DOHH2 (cell line): Measurements from ENCODE around the gene PAXX.

Source experiments
- H3F3A ChIP-seq: fragments of 200-600 bp; sonication (generic), shearing (Covaris generic); 2 replicates; pipeline ENCODE4 v1.6.0; 2016; ENCODE audit warnings: antibody characterized with exemption, mild to moderate bottlenecking; ENCODE audit not compliant: control insufficient read depth, insufficient read depth
- H3K27ac ChIP-seq: fragments of 200-600 bp; sonication (generic); 2 replicates; pipeline ENCODE4 v1.5.1; 2014; ENCODE audit warnings: low read depth, mild to moderate bottlenecking, low read length, moderate library complexity
- H3K27me3 ChIP-seq: fragments of 200-600 bp; sonication (generic); 2 replicates; pipeline ENCODE4 v1.6.1; 2014; ENCODE audit warnings: mild to moderate bottlenecking, low read length, mixed read lengths; ENCODE audit not compliant: control insufficient read depth
- H3K36me3 ChIP-seq: fragments of 200-600 bp; sonication (generic); 2 replicates; pipeline ENCODE4 v1.6.1; 2014; ENCODE audit warnings: mild to moderate bottlenecking, low read length, moderate library complexity, mixed read lengths; ENCODE audit not compliant: control insufficient read depth
- H3K4me1 ChIP-seq: fragments of 200-600 bp; sonication (generic); 2 replicates; pipeline ENCODE4 v1.6.1; 2014; ENCODE audit warnings: mild to moderate bottlenecking, low read length, mixed read lengths; ENCODE audit not compliant: control insufficient read depth
- H3K4me2 ChIP-seq: fragments of 200-600 bp; sonication (generic); 2 replicates; pipeline ENCODE4 v1.6.0; 2014; ENCODE audit warnings: mild to moderate bottlenecking, low read length, moderate library complexity
- H3K4me3 ChIP-seq: fragments of 200-600 bp; sonication (generic); 2 replicates; pipeline ENCODE4 v1.5.1; 2014; ENCODE audit warnings: mild to moderate bottlenecking, low read length, mixed read lengths
- H3K79me2 ChIP-seq: fragments of 200-600 bp; sonication (generic); 2 replicates; pipeline ENCODE4 v1.6.1; 2014; ENCODE audit warnings: mild to moderate bottlenecking, low read length, mixed read lengths; ENCODE audit not compliant: control insufficient read depth
- H3K9me2 ChIP-seq: fragments of 200-600 bp; sonication (generic); replicated peaks from 2 replicates; pipeline ENCODE4 v1.6.1; 2014; ENCODE audit warnings: mild to moderate bottlenecking, low read length, mixed read lengths; ENCODE audit not compliant: control insufficient read depth
- H3K9me3 ChIP-seq: fragments of 200-600 bp; sonication (generic); 2 replicates; pipeline ENCODE4 v1.6.1; 2014; ENCODE audit warnings: antibody characterized with exemption, low read length, mixed read lengths; ENCODE audit not compliant: control insufficient read depth, insufficient read depth
- H4K20me1 ChIP-seq: fragments of 200-600 bp; sonication (generic); 2 replicates; pipeline ENCODE4 v1.6.0; 2014; ENCODE audit warnings: low read depth, mild to moderate bottlenecking, antibody characterized with exemption, low read length, moderate library complexity; ENCODE audit not compliant: control insufficient read depth, insufficient read depth
- EZH2phosphoT487 ChIP-seq: fragments of 200-600 bp; sonication (generic); IDR thresholded peaks from 2 replicates; pipeline ENCODE4 v1.6.1; 2017; ENCODE audit warnings: borderline replicate concordance, mild to moderate bottlenecking, antibody characterized with exemption, low read length, moderate library complexity, mixed read lengths
- TF ChIP-seq, protein P1 (sequence below): fragments of 200-600 bp; sonication (generic); IDR thresholded peaks from one replicate; pipeline ENCODE4 v1.5.1; 2014; ENCODE audit warnings: antibody characterized with exemption, mild to moderate bottlenecking, low read depth, low read length; ENCODE audit not compliant: poor library complexity, severe bottlenecking

Gene PAXX

GRCh38 chr9:137034039-137034708, 42.0 kb downstream of the PAXX start:
- peaks cover 42% of the 10 kb centered on the region for H3K4me1 ChIP-seq
- H3K36me3 ChIP-seq: no peaks in the 10 kb centered on the region
- no peak overlapping the region for H3K4me3 ChIP-seq
- no peak overlapping the region for H3K27ac ChIP-seq
- no peaks in the 10 kb centered on the region for H3K9me2 ChIP-seq
- peaks cover 51% of the 10 kb centered on the region for H3K27me3 ChIP-seq
- no peaks in the 10 kb centered on the region for H3K79me2 ChIP-seq
- H3F3A ChIP-seq: no peaks in the 10 kb centered on the region
- 0 out of 2 replicates have a peak, but pooled peaks cover 3% of the 10 kb centered on the region for H4K20me1 ChIP-seq
- TF ChIP-seq EZH2phosphoT487: no peak
- TF ChIP-seq, protein P1, sequence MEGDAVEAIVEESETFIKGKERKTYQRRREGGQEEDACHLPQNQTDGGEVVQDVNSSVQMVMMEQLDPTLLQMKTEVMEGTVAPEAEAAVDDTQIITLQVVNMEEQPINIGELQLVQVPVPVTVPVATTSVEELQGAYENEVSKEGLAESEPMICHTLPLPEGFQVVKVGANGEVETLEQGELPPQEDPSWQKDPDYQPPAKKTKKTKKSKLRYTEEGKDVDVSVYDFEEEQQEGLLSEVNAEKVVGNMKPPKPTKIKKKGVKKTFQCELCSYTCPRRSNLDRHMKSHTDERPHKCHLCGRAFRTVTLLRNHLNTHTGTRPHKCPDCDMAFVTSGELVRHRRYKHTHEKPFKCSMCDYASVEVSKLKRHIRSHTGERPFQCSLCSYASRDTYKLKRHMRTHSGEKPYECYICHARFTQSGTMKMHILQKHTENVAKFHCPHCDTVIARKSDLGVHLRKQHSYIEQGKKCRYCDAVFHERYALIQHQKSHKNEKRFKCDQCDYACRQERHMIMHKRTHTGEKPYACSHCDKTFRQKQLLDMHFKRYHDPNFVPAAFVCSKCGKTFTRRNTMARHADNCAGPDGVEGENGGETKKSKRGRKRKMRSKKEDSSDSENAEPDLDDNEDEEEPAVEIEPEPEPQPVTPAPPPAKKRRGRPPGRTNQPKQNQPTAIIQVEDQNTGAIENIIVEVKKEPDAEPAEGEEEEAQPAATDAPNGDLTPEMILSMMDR: no peak
- H3K4me2 ChIP-seq: no peak overlapping the region
- no peaks in the 10 kb centered on the region for H3K9me3 ChIP-seq

DNA sequence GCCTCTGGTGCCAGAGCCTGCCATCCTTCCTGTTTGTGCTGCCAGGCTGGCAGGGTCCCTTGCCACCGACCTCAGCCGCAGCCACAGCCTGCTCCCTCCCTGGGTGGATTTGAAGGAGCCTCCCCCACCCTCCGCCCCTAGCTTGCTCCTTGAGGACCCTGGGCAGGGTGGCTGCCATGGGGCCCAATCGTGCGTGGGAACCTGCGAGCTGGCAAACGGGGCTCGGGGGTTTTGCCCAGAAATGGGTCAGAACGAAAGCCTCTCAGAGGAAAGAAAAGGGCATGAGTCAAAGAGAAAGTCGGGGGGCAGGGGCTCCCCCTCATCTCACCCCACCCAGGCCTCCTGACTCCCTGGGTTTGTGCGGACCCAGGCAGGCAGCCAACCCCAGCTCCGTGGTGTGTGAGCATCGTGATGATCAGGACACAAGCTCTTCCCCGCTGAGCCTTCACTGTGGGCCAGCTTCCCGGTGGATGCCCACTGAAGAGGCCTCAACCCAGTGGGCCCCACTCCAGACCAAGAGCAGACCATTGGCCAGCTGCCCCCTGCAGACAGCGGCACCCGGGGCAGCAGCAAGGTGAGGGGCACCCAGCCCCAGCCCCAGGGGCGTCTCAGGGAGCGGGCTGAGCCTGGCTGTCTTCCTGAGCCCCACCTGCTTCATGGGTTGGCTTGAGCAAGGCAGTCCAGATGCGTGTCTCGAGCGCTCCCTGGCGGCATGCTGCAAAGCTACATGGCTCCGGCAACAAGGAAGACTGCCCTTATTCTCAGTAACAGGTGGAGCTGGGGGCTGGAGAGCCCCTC, 42.7 kb downstream of the PAXX start:
- Histone ChIP-seq H3K4me2 (no peak overlapping the region; the same call in 1 of the 2 replicates), H3K27me3 (peaks cover 45% of the 10 kb centered on the region), H4K20me1 (0 out of 2 replicates have a peak, but pooled peaks cover 3% of the 10 kb centered on the region), H3K9me3 (no peaks in the 10 kb centered on the region), H3F3A (no peaks in the 10 kb centered on the region), H3K4me3 (no peak overlapping the region), H3K79me2 (no peaks in the 10 kb centered on the region), H3K4me1 (peaks cover 35% of the 10 kb centered on the region), H3K9me2 (no peaks in the 10 kb centered on the region), H3K27ac (no peak overlapping the region), H3K36me3 (no peaks in the 10 kb centered on the region)
- no peak; the same call in 1 of the 2 replicates for TF ChIP-seq EZH2phosphoT487
- TF ChIP-seq, protein P1: peak; percentile 94

DNA sequence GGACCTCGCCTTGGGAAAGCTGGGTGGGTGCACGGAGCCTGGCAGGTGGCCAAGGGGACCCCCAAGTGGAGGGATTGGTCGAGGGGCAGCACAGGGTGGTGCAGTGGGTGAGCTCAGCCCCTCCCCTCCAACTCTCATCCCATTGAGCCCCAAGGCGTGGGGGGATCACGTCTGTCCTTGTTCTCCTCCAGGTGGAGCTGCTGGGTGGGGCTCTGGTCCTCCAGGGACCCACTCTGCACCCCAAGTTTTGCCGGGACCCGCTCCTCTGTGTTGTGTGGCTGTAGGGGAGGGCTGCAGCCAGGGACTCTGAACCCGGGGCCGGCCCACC, 43.2 kb downstream of the PAXX start:
- H3K9me2 ChIP-seq: no peaks in the 10 kb centered on the region
- H3K79me2 ChIP-seq: no peaks in the 10 kb centered on the region
- no peaks in the 10 kb centered on the region for H3K36me3 ChIP-seq
- H3K27ac ChIP-seq: no peak overlapping the region
- no peak overlapping the region for H3K4me2 ChIP-seq
- no peaks in the 10 kb centered on the region for H3K9me3 ChIP-seq
- no peak for TF ChIP-seq EZH2phosphoT487
- TF ChIP-seq, protein P1: peak; percentile 45
- H4K20me1 ChIP-seq: 0 out of 2 replicates have a peak, but pooled peaks cover 3% of the 10 kb centered on the region
- no peaks in the 10 kb centered on the region for H3F3A ChIP-seq
- peaks cover 29% of the 10 kb centered on the region for H3K4me1 ChIP-seq
- H3K27me3 ChIP-seq: peaks cover 39% of the 10 kb centered on the region
- H3K4me3 ChIP-seq: no peak overlapping the region
